Activated CD8-positive, alpha-beta memory T cell treated with anti-CD3 and anti-CD28 coated beads, Interleukin-2, amount 10 ng/mL, durations not matched to agents 7 days and 5 days (primary cell): ENCODE results near the gene ALDH16A1. TPM values are rescaled to one million over a fixed set of nuclear protein-coding genes. Genes with fewer than 3 reads are reported as not detected.

ENCODE experiments used
- ATAC-seq: fragments of 150-1000 bp; cut with Tn5 transposase; one replicate; pipeline ENCODE4 v1.10.0; 2021; ENCODE audit warnings: moderate library complexity
- CTCF ChIA-PET: fragments of 350-600 bp; sonication (Branson Sonifier 250); formaldehyde crosslinking; loops from one replicate; lab custom pipeline; 2021; ENCODE audit warnings: antibody characterized with exemption; lab: Charles Lee
- DNase-seq: peaks from one replicate; pipeline ENCODE4 v3.0.0-alpha.2; 2020
- H3K27ac Mint-ChIP-seq: one replicate; pipeline ENCODE4 v1.8.0; 2021; ENCODE audit warnings: mild to moderate bottlenecking, mixed read lengths
- H3K27me3 Mint-ChIP-seq: one replicate; pipeline ENCODE4 v1.8.0; 2021; ENCODE audit warnings: mixed read lengths
- H3K36me3 Mint-ChIP-seq: one replicate; pipeline ENCODE4 v1.8.0; 2021; ENCODE audit warnings: mild to moderate bottlenecking, mixed read lengths
- H3K4me1 Mint-ChIP-seq: one replicate; pipeline ENCODE4 v1.8.0; 2021; ENCODE audit warnings: mixed read lengths
- H3K4me3 Mint-ChIP-seq: one replicate; pipeline ENCODE4 v1.8.0; 2021; ENCODE audit warnings: mild to moderate bottlenecking, moderate library complexity, mixed read lengths
- H3K9me3 Mint-ChIP-seq: one replicate; pipeline ENCODE4 v1.8.0; 2022; ENCODE audit warnings: low read depth, mixed read lengths
- total RNA-seq, 2 experiments: library from RNA; stranded (reverse); gene quantifications; one replicate each; pipeline ENCODE4 v1.2.3, GENCODE V29; 2021

ALDH16A1 gene
- total RNA-seq, 2 experiments from 2014 or later = 37.2 to 45.2 TPM

DNA sequence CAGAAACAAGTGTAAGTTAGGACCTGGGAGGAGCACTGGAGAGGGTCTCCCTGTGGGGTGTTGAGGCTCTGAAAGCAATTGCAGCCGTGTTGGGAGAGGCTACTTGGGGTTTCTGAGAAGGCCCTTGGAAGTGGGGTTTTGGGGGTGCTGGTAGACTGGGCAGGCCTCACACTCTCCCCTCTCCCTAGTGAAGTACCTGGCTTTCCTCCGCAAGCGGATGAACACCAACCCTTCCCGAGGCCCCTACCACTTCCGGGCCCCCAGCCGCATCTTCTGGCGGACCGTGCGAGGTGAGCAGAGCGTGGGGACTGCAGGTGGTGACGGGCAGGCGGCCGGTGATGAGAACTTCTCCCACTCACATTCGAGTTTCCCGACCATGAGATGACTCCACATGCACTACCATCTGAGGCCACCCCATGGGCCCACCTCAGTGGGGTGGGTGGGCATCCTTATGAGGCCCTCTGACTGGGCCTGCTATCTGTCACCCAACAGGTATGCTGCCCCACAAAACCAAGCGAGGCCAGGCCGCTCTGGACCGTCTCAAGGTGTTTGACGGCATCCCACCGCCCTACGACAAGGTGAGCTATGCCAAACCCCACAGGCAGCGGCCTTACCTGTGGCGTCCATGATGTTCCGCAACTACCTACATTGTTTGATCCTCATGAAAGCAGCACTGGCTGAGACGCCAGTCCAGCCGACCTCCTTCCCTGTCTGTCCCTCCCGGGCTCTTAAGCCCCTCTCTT, 37.4 kb downstream of the ALDH16A1 start:
- Mint-ChIP-seq H3K4me3 (peak overlapping the region; percentile 98), H3K4me1 (peaks cover 62% of the 10 kb centered on the region), H3K27ac (peak overlapping the region; percentile 94), H3K9me3 (no peaks in the 10 kb centered on the region), H3K36me3 (peaks cover 75% of the 10 kb centered on the region), H3K27me3 (no peaks in the 10 kb centered on the region)
- ATAC-seq = no peak
- CTCF ChIA-PET = interaction anchor here (1.0 to 2.0 kb wide), 4 partner anchors 15 to 189 kb away, joined by 4 to 6 read pairs (median 6); partner anchors contain the start of genes FLT3LG and NOSIP
- DNase-seq = peak; percentile 66

DNA sequence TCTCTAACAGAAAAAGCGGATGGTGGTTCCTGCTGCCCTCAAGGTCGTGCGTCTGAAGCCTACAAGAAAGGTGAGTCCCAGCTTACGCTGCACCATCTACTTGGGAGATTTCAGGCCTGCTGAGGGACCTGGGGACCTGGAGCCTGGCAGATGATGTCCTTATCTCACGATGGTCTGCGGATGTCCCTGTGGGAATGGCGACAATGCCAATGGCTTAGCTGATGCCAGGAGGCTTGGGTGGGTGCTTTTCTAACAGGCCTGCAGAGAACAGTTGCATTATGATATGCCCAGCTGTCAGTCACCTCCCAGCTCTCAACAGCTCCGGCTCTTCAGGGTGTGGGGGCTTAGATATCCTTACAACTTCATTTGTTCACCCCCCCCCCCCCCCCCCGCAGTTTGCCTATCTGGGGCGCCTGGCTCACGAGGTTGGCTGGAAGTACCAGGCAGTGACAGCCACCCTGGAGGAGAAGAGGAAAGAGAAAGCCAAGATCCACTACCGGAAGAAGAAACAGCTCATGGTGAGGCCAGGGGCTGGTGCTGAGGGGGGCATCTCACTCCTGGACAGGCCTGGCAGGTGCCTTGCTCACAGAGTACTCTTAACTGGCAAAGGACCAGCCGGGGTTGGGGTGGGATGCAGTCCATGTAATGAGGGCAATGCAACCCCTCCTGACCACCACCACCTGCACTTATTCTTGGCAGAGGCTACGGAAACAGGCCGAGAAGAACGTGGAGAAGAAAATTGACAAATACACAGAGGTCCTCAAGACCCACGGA, 38.2 kb downstream of the ALDH16A1 start:
- peaks cover 71% of the 10 kb centered on the region for H3K36me3 Mint-ChIP-seq
- H3K4me1 Mint-ChIP-seq = peaks cover 63% of the 10 kb centered on the region
- H3K27me3 Mint-ChIP-seq = no peaks in the 10 kb centered on the region
- H3K27ac Mint-ChIP-seq = peak overlapping the region; percentile 94
- H3K9me3 Mint-ChIP-seq = no peaks in the 10 kb centered on the region
- H3K4me3 Mint-ChIP-seq = peak overlapping the region; percentile 98
- DNase-seq (no peak), ATAC-seq (no peak)
- CTCF ChIA-PET = interaction anchor here (1.0 to 2.3 kb wide), 3 partner anchors 16 to 21 kb away, joined by 4 to 10 read pairs (median 5); partner anchors contain the start of gene FLT3LG

DNA sequence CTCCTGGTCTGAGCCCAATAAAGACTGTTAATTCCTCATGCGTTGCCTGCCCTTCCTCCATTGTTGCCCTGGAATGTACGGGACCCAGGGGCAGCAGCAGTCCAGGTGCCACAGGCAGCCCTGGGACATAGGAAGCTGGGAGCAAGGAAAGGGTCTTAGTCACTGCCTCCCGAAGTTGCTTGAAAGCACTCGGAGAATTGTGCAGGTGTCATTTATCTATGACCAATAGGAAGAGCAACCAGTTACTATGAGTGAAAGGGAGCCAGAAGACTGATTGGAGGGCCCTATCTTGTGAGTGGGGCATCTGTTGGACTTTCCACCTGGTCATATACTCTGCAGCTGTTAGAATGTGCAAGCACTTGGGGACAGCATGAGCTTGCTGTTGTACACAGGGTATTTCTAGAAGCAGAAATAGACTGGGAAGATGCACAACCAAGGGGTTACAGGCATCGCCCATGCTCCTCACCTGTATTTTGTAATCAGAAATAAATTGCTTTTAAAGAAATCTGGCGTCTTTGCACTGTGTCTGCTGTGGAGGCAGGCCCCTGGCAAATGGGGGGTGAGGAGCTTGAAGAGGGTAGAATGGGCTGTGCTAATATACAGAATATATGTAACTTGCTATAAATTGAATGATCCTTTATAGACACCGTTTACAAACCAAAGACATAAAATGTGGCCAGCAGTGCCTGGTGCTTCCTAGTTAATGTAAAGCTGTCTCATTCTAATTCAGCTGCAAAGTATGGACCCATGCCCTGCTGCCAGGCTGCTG, 39.0 kb downstream of the ALDH16A1 start:
- no peaks in the 10 kb centered on the region for H3K27me3 Mint-ChIP-seq
- no peaks in the 10 kb centered on the region for H3K9me3 Mint-ChIP-seq
- ATAC-seq (no peak), DNase-seq (no peak)
- H3K36me3 Mint-ChIP-seq = peaks cover 70% of the 10 kb centered on the region
- peaks cover 59% of the 10 kb centered on the region for H3K4me1 Mint-ChIP-seq
- H3K27ac Mint-ChIP-seq = peak overlapping the region; percentile 78
- CTCF ChIA-PET = interaction anchor here (0.8 to 3.0 kb wide), 7 partner anchors 14 to 186 kb away, joined by 3 to 10 read pairs (median 5); partner anchors contain the start of gene FLT3LG
- H3K4me3 Mint-ChIP-seq = no peak overlapping the region

DNA sequence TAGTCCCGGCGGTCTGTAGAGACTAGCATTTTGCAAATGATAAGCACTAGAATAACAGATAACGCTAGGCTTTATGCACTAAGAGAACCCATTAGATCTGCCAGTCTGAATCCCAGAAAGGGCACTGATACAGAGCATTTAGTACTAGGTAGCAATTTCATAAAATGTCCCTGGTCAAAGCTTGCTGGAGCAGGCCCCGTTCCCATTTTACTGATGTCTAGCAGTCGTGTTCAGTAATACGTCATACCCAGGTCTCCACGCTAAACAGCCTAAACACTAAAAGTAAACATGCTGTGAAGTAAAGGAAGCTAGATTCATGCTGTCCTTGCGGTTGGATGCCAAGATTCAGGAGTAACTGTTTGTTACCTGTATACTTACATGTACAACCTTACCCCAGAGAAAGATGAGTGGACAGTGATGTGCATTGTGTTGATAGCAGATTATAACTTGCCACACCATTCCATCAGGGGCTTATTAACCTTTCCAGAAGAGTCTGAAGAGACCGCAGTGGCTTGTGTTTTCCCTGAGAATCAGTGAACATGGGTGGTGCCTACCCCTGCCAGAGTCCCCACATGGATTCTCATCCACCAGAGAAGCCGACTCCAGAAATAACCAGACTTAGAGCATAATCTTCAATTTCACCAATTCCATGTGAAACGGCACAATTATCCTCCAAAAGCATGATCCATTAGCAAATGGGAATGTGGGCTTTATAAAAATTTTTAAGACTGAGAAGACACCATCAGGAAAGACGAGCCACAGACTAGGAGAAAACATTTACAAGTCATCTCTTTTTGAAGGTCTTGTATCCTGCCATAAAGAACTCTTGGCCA, 39.8 kb downstream of the ALDH16A1 start:
- DNase-seq (no peak), ATAC-seq (no peak)
- no peaks in the 10 kb centered on the region for H3K27me3 Mint-ChIP-seq
- peaks cover 70% of the 10 kb centered on the region for H3K36me3 Mint-ChIP-seq
- CTCF ChIA-PET = interaction anchor here (0.8 to 3.0 kb wide), 7 partner anchors 14 to 185 kb away, joined by 3 to 10 read pairs (median 5); partner anchors contain the start of gene FLT3LG
- H3K4me3 Mint-ChIP-seq = no peak overlapping the region
- no peaks in the 10 kb centered on the region for H3K9me3 Mint-ChIP-seq
- peak overlapping the region; percentile 78 for H3K27ac Mint-ChIP-seq
- peaks cover 62% of the 10 kb centered on the region for H3K4me1 Mint-ChIP-seq

DNA sequence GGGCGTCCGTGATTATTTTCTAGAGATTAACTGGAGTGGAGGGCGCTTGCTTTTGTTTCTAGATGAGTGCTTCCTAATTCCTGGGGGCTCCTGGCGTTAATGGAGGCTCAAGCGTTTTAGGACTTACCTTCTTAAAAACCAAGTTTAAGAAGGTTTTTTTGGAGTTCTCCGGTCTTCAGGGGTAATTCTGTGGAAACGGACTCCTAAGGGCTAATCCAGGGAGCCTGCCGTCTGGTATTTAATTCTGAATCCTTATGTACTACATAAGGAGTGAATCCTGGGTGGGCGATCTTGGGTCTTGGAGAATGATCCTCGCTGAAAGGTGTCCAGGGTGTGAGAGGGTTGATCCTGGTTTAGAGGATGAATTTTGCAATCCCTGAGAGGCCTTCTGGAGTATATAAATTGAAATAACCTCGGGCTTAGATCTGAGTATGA, 43.6 kb downstream of the ALDH16A1 start:
- H3K27me3 Mint-ChIP-seq = no peaks in the 10 kb centered on the region
- CTCF ChIA-PET = interaction anchor here (1.0 to 2.9 kb wide), 7 partner anchors 8 to 82 kb away, joined by 3 to 9 read pairs (median 4); partner anchors contain the start of genes RCN3 and RPL13A
- no peaks in the 10 kb centered on the region for H3K9me3 Mint-ChIP-seq
- H3K4me3 Mint-ChIP-seq = peak overlapping the region; percentile 97
- peaks cover 61% of the 10 kb centered on the region for H3K36me3 Mint-ChIP-seq
- peak overlapping the region; percentile 94 for H3K27ac Mint-ChIP-seq
- ATAC-seq (no peak), DNase-seq (no peak)
- peaks cover 66% of the 10 kb centered on the region for H3K4me1 Mint-ChIP-seq

DNA sequence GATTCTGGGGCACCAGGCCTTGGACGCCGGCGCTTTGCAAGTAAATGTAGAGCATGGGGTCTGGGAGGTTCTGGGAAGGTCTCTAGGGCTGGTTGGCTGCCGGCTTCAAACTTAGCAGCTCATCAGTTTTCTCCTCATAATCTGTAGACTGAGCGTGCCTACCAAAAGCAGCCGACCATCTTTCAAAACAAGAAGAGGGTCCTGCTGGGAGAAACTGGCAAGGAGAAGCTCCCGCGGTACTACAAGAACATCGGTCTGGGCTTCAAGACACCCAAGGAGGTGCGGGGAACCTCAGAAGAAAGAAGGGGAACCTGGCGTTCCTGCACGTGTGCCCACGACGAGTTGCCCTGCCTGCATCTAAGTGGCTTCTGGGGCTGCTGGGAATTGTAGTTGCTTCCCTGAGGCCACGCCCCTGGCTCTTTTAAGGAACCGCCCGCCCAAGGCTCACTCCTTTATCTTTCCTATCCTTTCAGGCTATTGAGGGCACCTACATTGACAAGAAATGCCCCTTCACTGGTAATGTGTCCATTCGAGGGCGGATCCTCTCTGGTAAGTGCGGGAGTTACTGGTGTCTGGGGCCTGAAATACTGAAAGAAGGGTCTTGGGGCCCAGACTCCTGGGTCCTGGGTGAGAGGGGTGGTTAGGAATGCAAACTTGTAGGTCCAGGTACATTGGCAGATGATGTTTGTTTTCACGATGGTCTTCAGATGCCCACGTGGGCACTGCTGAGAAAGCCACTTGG, 44.2 kb downstream of the ALDH16A1 start:
- CTCF ChIA-PET = interaction anchor here (1.7 to 2.9 kb wide), 2 partner anchors 9 to 81 kb away, joined by 3 to 9 read pairs; partner anchors contain the start of gene RPL13A
- peak overlapping the region; percentile 94 for H3K27ac Mint-ChIP-seq
- peaks cover 55% of the 10 kb centered on the region for H3K36me3 Mint-ChIP-seq
- ATAC-seq (no peak), DNase-seq (peak; percentile 85)
- no peaks in the 10 kb centered on the region for H3K9me3 Mint-ChIP-seq
- H3K4me1 Mint-ChIP-seq = peaks cover 65% of the 10 kb centered on the region
- peak overlapping the region; percentile 97 for H3K4me3 Mint-ChIP-seq
- no peaks in the 10 kb centered on the region for H3K27me3 Mint-ChIP-seq

DNA sequence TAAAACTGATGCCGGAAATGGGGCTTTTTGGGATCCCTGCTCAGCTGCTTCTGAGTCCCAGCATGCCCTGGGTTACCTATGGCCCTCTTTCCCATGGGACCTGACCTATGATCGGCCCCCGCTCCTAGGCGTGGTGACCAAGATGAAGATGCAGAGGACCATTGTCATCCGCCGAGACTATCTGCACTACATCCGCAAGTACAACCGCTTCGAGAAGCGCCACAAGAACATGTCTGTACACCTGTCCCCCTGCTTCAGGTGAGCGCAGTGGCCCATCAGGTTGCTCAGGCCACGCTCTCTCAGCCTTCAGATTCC, 44.7 kb downstream of the ALDH16A1 start:
- Mint-ChIP-seq H3K27me3 (no peaks in the 10 kb centered on the region), H3K27ac (peak overlapping the region; percentile 94), H3K36me3 (peaks cover 50% of the 10 kb centered on the region), H3K4me3 (peak overlapping the region; percentile 97), H3K4me1 (peaks cover 65% of the 10 kb centered on the region), H3K9me3 (no peaks in the 10 kb centered on the region)
- ATAC-seq = no peak
- no peak for DNase-seq
- CTCF ChIA-PET = interaction anchor here (0.8 to 2.9 kb wide), 4 partner anchors 10 to 180 kb away, joined by 3 to 9 read pairs (median 4); partner anchors contain the start of gene RPL13A

DNA sequence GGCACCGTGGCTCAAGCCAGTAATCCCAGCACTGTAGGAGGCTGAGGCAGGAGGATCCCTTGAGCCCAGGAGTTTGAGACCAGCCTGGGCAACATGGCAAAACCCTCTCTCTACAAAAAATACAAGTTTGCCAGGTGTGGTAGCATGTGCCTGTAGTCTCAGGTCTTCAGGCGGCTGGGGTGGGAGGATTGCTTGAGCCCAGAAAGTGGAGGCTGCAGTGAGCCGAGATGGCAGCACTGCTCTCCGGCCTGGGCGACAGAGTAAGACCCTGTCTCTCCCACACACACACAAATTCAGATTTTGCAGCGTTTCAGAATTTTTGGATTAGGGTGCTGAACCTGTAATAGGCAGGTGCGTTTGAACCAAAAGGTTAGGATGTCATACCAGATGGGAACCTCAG, 45.5 kb downstream of the ALDH16A1 start:
- ATAC-seq = no peak
- no peak for DNase-seq
- Mint-ChIP-seq H3K27me3 (no peaks in the 10 kb centered on the region), H3K4me1 (peaks cover 63% of the 10 kb centered on the region), H3K27ac (peak overlapping the region; percentile 94), H3K36me3 (peaks cover 44% of the 10 kb centered on the region), H3K9me3 (no peaks in the 10 kb centered on the region), H3K4me3 (peak overlapping the region; percentile 97)
- CTCF ChIA-PET = interaction anchor here (0.8 to 2.3 kb wide), 6 partner anchors 17 to 180 kb away, joined by 3 to 8 read pairs (median 4); partner anchors contain the start of gene FLT3LG

DNA sequence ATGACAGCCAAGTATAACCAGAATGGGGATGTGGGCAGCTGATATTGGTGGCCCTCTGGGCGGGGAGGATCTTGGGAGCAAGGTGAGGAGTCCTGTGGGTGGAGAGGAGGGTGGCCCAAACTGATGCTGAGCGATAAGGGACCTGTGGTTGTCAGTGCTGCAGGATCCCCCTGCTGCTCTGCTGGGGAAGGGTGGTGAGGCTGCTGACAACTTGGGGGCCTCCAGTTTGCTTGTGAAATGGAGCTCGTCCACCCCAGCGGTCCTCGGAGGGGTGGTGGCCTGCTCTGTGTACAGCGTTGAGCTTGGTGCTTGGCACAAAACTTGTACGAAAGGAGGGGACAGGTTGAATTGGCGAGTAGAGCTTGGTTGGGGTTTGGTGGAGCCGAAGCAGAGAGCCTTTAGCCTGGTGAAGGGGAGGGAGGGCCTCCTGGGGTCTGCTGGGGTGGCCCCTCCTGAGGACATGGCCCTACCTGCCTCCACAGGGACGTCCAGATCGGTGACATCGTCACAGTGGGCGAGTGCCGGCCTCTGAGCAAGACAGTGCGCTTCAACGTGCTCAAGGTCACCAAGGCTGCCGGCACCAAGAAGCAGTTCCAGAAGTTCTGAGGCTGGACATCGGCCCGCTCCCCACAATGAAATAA, 46.1 kb downstream of the ALDH16A1 start:
- CTCF ChIA-PET = interaction anchor here (0.8 to 2.3 kb wide), 7 partner anchors 16 to 179 kb away, joined by 3 to 8 read pairs (median 4); partner anchors contain the start of gene FLT3LG
- DNase-seq (peak; percentile 78), ATAC-seq (no peak)
- H3K4me1 Mint-ChIP-seq = peaks cover 61% of the 10 kb centered on the region
- no peaks in the 10 kb centered on the region for H3K27me3 Mint-ChIP-seq
- H3K9me3 Mint-ChIP-seq = no peaks in the 10 kb centered on the region
- peak overlapping the region; percentile 94 for H3K27ac Mint-ChIP-seq
- peaks cover 42% of the 10 kb centered on the region for H3K36me3 Mint-ChIP-seq
- H3K4me3 Mint-ChIP-seq = peak overlapping the region; percentile 97

DNA sequence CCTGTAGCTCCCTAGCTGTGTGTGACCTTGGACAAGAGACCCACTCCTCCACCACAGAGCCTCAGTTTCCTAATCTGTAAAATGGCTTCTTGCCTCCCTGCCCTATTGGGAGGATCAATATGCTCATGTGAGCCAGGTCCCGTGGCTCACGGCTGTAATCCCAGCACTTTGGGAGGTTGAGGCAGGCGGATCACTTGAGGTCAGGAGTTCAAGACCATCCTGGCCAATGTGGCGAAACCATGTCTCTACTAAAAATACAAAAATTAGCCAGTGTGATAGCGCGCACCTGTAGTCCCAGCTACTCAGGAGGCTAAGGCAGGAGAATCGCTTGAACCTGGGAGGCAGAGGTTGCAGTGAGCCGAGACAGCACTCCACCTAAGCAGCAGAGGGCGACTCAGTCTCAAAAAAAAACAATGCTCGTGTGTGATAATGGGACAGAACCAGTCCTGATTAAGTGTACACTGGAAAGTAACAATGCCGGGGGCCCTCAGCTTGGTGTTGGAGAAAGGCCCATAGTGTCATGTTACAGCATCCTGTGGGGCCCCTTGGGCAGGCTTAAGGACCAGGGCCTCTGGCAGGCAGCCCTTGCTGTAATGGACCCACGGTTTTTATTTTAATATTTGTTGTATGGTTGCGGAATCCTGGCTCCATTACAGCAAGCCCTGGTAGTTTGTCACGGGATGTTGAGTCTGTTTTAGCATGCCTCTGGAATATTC, 50.0 kb downstream of the ALDH16A1 start:
- H3K9me3 Mint-ChIP-seq = no peaks in the 10 kb centered on the region
- H3K4me3 Mint-ChIP-seq = no peak overlapping the region
- CTCF ChIA-PET = interaction anchor here (0.6 to 3.1 kb wide), 18 partner anchors 10 to 357 kb away, joined by 3 to 21 read pairs (median 4); partner anchors contain the start of genes FCGRT, FLT3LG, PRMT1 and RRAS
- no peak overlapping the region for H3K27ac Mint-ChIP-seq
- DNase-seq = peak; percentile 66
- peaks cover 25% of the 10 kb centered on the region for H3K36me3 Mint-ChIP-seq
- H3K4me1 Mint-ChIP-seq = peaks cover 47% of the 10 kb centered on the region
- no peaks in the 10 kb centered on the region for H3K27me3 Mint-ChIP-seq
- ATAC-seq = no peak
